Panc1 (cell line): ENCODE results near the gene ZNF335. TPM values are rescaled to one million over a fixed set of nuclear protein-coding genes. Genes with fewer than 3 reads are reported as not detected.

Experiments
- ATAC-seq: fragments of 200-7000 bp; cut with Tn5 transposase; 2 replicates; pipeline ENCODE4 v1.9.1; 2020; ENCODE audit warnings: mild to moderate bottlenecking, moderate library complexity
- BruUV-seq: library from RNA; stranded (reverse); fragments of 400-500 nt; replicated peaks from 2 replicates; lab custom pipeline; 2021; lab: Mats Ljungman, UMichigan
- CTCF ChIA-PET: fragments of 300-600 bp; sonication (Branson Sonifier 250); formaldehyde crosslinking; loops from one replicate; lab custom pipeline; 2022; ENCODE audit warnings: antibody characterized with exemption; lab: Charles Lee
- POLR2A ChIA-PET: fragments of 300-600 bp; sonication (Branson Sonifier 250); formaldehyde crosslinking; loops from one replicate; lab custom pipeline; 2022; ENCODE audit warnings: antibody characterized with exemption; lab: Charles Lee
- DNase-seq: peaks from one replicate; pipeline ENCODE4 v3.0.0-alpha.2; 2010; ENCODE audit warnings: low read depth, low spot score
- H3K27ac ChIP-seq: 2 replicates; pipeline ENCODE4 v1.5.1; 2011; ENCODE audit warnings: mild to moderate bottlenecking, low read length, inconsistent platforms
- H3K27me3 ChIP-seq: fragments of 200-500 bp; sonication (Bioruptor generic); 2 replicates; pipeline ENCODE4 v1.6.0; 2014; ENCODE audit warnings: low read length, inconsistent platforms; ENCODE audit not compliant: control insufficient read depth, insufficient read depth
- H3K36me3 ChIP-seq: fragments of 200-500 bp; sonication (Bioruptor generic); 2 replicates; pipeline ENCODE4 v1.5.1; 2014; ENCODE audit warnings: inconsistent platforms, mild to moderate bottlenecking, low read length, moderate library complexity; ENCODE audit not compliant: control insufficient read depth, insufficient read depth
- H3K4me1 ChIP-seq: 2 replicates; pipeline ENCODE4 v1.5.1; 2011; ENCODE audit warnings: inconsistent platforms, mild to moderate bottlenecking, low read length, moderate library complexity; ENCODE audit not compliant: control insufficient read depth, insufficient read depth
- H3K4me3 ChIP-seq, 2 experiments: 2 replicates each; pipeline ENCODE4 v1.5.1; 2011 to 2012; ENCODE audit warnings: low read depth in 2 of 2, low read length in 2 of 2, mild to moderate bottlenecking in 2 of 2, inconsistent platforms in 1 of 2, moderate library complexity in 1 of 2
- H3K9me3 ChIP-seq: fragments of 200-500 bp; sonication (Bioruptor generic); 2 replicates; pipeline ENCODE4 v1.5.1; 2014; ENCODE audit warnings: low read depth, mild to moderate bottlenecking, inconsistent platforms, low read length, moderate library complexity; ENCODE audit not compliant: control insufficient read depth, insufficient read depth
- CTCF ChIP-seq: fragments of 450-650 bp; IDR thresholded peaks from 2 replicates; pipeline ENCODE4 v1.5.1; 2017; ENCODE audit warnings: mild to moderate bottlenecking
- POLR2AphosphoS5 ChIP-seq: IDR thresholded peaks from 2 replicates; pipeline ENCODE4 v1.6.1; 2012; ENCODE audit warnings: mild to moderate bottlenecking, low read depth, low read length, moderate library complexity
- REST ChIP-seq, 2 experiments: IDR thresholded peaks; 2 replicates each; pipeline ENCODE4 v1.6.1; 2011 to 2012; ENCODE audit warnings: low read depth in 2 of 2, control low read depth in 1 of 2, low read length in 1 of 2, mild to moderate bottlenecking in 1 of 2, moderate library complexity in 1 of 2; ENCODE audit not compliant: insufficient read depth in 1 of 2
- SIN3A ChIP-seq: IDR thresholded peaks from 2 replicates; pipeline ENCODE4 v1.6.1; 2012; ENCODE audit warnings: low read depth, mild to moderate bottlenecking, low read length, moderate library complexity, borderline replicate concordance; ENCODE audit not compliant: insufficient read depth
- TCF7L2 ChIP-seq: IDR thresholded peaks from 2 replicates; pipeline ENCODE4 v1.6.1; 2011; ENCODE audit warnings: mild to moderate bottlenecking, low read depth, low read length, inconsistent platforms
- in situ Hi-C: cut with HindIII; loops from 2 replicates; pipeline ENCODE4 v1.10.0; 2016; ENCODE audit warnings: low sequenced_read_pairs, low pct_unique_long_range_greater_than_20kb
- intact Hi-C: fragments of 100-400 bp; cut with micrococcal nuclease; formaldehyde crosslinking; loops from one replicate; pipeline ENCODE4 v1.10.0; 2022; ENCODE audit not compliant: unreplicated experiment
- total RNA-seq: library from RNA; stranded (reverse); gene quantifications from one replicate; pipeline ENCODE4 v1.2.1, GENCODE V29; 2021; ENCODE audit not compliant: unreplicated experiment

Gene ZNF335
- total RNA-seq, 1 experiment from 2014 or later = 31.1 TPM

GRCh38 chr20:45908084-45908483 lies 63.9 kb downstream of the ZNF335 start:
- no peak for DNase-seq
- CTCF ChIA-PET = no interaction called here
- TF ChIP-seq SIN3A = no peak
- no peak for TF ChIP-seq CTCF
- no peak for TF ChIP-seq REST (IDR thresholded peaks at IDR 0.05; ENCODE audit: insufficient read depth in 1 of 2, low read depth in 2 of 2, low read length in 1 of 2)
- no peak for TF ChIP-seq TCF7L2
- no peak for TF ChIP-seq POLR2AphosphoS5
- H3K27ac ChIP-seq = no peak overlapping the region
- no peak for ATAC-seq
- intact Hi-C loops = no loop called here
- BruUV-seq = no TSS peak
- POLR2A ChIA-PET = no interaction called here
- peaks cover 18% of the 10 kb centered on the region for H3K4me1 ChIP-seq
- H3K36me3 ChIP-seq = no peaks in the 10 kb centered on the region
- H3K4me3 ChIP-seq = no peak overlapping the region
- in situ Hi-C loops = no loop called here
- no peaks in the 10 kb centered on the region for H3K27me3 ChIP-seq
- H3K9me3 ChIP-seq = no peaks in the 10 kb centered on the region

GRCh38 chr20:45907219-45907948 lies 64.6 kb downstream of the ZNF335 start:
- no peaks in the 10 kb centered on the region for H3K27me3 ChIP-seq
- no peaks in the 10 kb centered on the region for H3K36me3 ChIP-seq

More at GRCh38 chr20:45907219-45907948, 64.6 kb downstream of the ZNF335 start:
- intact Hi-C loops = no loop called here
- H3K9me3 ChIP-seq = no peaks in the 10 kb centered on the region
- no TSS peak for BruUV-seq
- peaks cover 17% of the 10 kb centered on the region for H3K4me1 ChIP-seq
- POLR2A ChIA-PET = interaction anchor here (0.6 kb wide), 1 partner anchor 573 kb away, joined by 3 read pairs; no protein-coding TSS in a partner anchor
- DNase-seq (no peak), ATAC-seq (no peak)
- CTCF ChIA-PET = no interaction called here
- H3K4me3 ChIP-seq = no peak overlapping the region
- H3K27ac ChIP-seq = no peak overlapping the region
- in situ Hi-C loops = no loop called here
- TF ChIP-seq REST (IDR thresholded peaks at IDR 0.05; ENCODE audit: insufficient read depth in 1 of 2, low read depth in 2 of 2, low read length in 1 of 2) (no peak), CTCF (no peak), POLR2AphosphoS5 (no peak), TCF7L2 (no peak), SIN3A (no peak)
